SH-SY5Y (cell line): Measurements from ENCODE around the gene IGLL5.

ENCODE experiments used
- GATA2 ChIP-seq: IDR thresholded peaks from 2 replicates; pipeline ENCODE4 v1.6.1; 2011; ENCODE audit warnings: mild to moderate bottlenecking, low read depth, low read length
- GATA3 ChIP-seq: IDR thresholded peaks from 2 replicates; pipeline ENCODE4 v1.6.1; 2011; ENCODE audit warnings: low read depth, mild to moderate bottlenecking, low read length, moderate library complexity

GRCh38 chr22:22858559-22858937, 29.1 kb upstream of the IGLL5 start:
- TF ChIP-seq GATA2, result no peak
- no peak for TF ChIP-seq GATA3
